MCF 10A (cell line): ENCODE data around the gene USHBP1. TPM values are rescaled to one million over a fixed set of nuclear protein-coding genes. Genes with fewer than 3 reads are reported as not detected.
"Not testable (repeated sequence)": the region's sequence is repeated elsewhere in the genome, so short reads cannot be mapped to it uniquely, and the experiment has no call there.

ENCODE experiments used
- BruUV-seq: library from RNA; stranded (reverse); fragments of 400-500 nt; replicated peaks from 2 replicates; lab custom pipeline; 2021; lab: Mats Ljungman, UMichigan
- CTCF ChIA-PET: fragments of 300-600 bp; sonication (Branson Sonifier 250); formaldehyde crosslinking; extraction: SDS; loops from one replicate; lab custom pipeline; 2021; ENCODE audit warnings: antibody characterized with exemption, inconsistent platforms; lab: Yijun Ruan, JAX
- POLR2A ChIA-PET: fragments of 300-600, 350-650 bp; sonication (Branson Sonifier 250); formaldehyde crosslinking; extraction: SDS; loops from one replicate; lab custom pipeline; 2020; ENCODE audit warnings: antibody characterized with exemption, inconsistent platforms; lab: Yijun Ruan, JAX
- DNase-seq: peaks from one replicate; pipeline ENCODE4 v3.0.0-alpha.2; 2018; ENCODE audit not compliant: unreplicated experiment
- H3K27ac Mint-ChIP-seq: one replicate; pipeline ENCODE4 v1.8.0; 2022; ENCODE audit warnings: mild to moderate bottlenecking, low read depth, mixed read lengths; ENCODE audit not compliant: unreplicated experiment
- H3K27me3 Mint-ChIP-seq: one replicate; pipeline ENCODE4 v1.8.0; 2022; ENCODE audit warnings: mixed read lengths; ENCODE audit not compliant: insufficient read depth, unreplicated experiment
- H3K36me3 Mint-ChIP-seq: one replicate; pipeline ENCODE4 v1.8.0; 2022; ENCODE audit warnings: mild to moderate bottlenecking, moderate library complexity, mixed read lengths; ENCODE audit not compliant: insufficient read depth, unreplicated experiment
- H3K4me1 Mint-ChIP-seq: one replicate; pipeline ENCODE4 v1.8.0; 2022; ENCODE audit warnings: mixed read lengths; ENCODE audit not compliant: insufficient read depth, unreplicated experiment
- H3K4me3 Mint-ChIP-seq: one replicate; pipeline ENCODE4 v1.8.0; 2022; ENCODE audit warnings: mild to moderate bottlenecking, moderate library complexity, mixed read lengths; ENCODE audit not compliant: unreplicated experiment
- H3K9me3 Mint-ChIP-seq: one replicate; pipeline ENCODE4 v1.8.0; 2022; ENCODE audit warnings: mixed read lengths; ENCODE audit not compliant: unreplicated experiment
- intact Hi-C: fragments of 100-400 bp; cut with micrococcal nuclease; formaldehyde crosslinking; loops from 2 replicates; pipeline ENCODE4 v1.14.1; 2022
- total RNA-seq: library from RNA; stranded (reverse); gene quantifications from 2 replicates; pipeline ENCODE4 v1.2.3, GENCODE V29; 2022
- TF ChIP-seq, protein P1 (sequence below): fragments of 200-600 bp; IDR thresholded peaks from one replicate; pipeline ENCODE4 v1.8.0; 2022; ENCODE audit warnings: antibody characterized with exemption, mild to moderate bottlenecking; ENCODE audit not compliant: unreplicated experiment

The USHBP1 gene
- total RNA-seq, 1 experiment from 2014 or later: not detected

DNA sequence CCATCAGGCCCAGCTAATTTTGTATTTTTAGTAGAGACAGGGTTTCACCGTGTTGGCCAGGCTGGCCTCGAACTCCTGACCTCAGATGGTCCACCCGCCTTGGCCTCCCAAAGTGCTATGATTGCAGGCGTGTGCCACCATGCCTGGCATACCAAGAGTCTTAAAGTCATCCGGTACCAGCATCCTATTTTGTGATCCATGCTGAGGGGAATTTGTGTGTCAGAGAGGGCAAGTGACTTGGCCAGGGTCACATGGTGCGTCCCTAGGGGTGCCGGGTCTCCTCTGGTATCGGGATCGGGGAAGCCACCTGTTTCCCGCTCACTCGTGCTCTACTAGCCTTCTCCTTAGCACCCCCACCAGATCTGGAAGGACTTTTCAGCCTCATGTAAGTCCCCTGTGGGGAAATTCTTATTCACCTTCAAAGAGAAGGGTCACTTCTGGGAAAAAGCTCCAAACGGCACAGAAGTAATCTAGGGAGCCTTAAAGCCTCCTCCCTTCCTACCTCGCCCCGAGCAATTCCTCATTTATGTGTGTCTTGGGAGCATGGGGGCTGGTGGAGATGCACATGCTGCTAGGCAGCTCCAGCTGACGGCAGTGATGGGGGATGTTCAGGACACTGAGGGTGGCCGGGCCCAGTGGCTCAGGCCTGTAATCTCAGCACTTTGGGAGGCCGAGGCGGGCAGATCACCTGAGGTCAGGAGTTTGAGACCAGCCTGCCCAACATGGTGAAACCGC, 11.1 kb upstream of the USHBP1 start:
- no peaks in the 10 kb centered on the region for H3K27me3 Mint-ChIP-seq
- ChIA-PET POLR2A (no interaction called here), CTCF (interaction anchor here (0.5 to 0.6 kb wide), 3 partner anchors 32 to 296 kb away, joined by 3 to 4 read pairs (median 3); no protein-coding TSS in a partner anchor)
- BruUV-seq: no TSS peak
- DNase-seq: no peak
- intact Hi-C loops: no loop called here
- TF ChIP-seq, protein P1, sequence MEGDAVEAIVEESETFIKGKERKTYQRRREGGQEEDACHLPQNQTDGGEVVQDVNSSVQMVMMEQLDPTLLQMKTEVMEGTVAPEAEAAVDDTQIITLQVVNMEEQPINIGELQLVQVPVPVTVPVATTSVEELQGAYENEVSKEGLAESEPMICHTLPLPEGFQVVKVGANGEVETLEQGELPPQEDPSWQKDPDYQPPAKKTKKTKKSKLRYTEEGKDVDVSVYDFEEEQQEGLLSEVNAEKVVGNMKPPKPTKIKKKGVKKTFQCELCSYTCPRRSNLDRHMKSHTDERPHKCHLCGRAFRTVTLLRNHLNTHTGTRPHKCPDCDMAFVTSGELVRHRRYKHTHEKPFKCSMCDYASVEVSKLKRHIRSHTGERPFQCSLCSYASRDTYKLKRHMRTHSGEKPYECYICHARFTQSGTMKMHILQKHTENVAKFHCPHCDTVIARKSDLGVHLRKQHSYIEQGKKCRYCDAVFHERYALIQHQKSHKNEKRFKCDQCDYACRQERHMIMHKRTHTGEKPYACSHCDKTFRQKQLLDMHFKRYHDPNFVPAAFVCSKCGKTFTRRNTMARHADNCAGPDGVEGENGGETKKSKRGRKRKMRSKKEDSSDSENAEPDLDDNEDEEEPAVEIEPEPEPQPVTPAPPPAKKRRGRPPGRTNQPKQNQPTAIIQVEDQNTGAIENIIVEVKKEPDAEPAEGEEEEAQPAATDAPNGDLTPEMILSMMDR: no peak
- no peaks in the 10 kb centered on the region for H3K4me1 Mint-ChIP-seq
- no peak overlapping the region for H3K4me3 Mint-ChIP-seq
- H3K36me3 Mint-ChIP-seq: peaks cover 62% of the 10 kb centered on the region
- no peaks in the 10 kb centered on the region for H3K9me3 Mint-ChIP-seq
- H3K27ac Mint-ChIP-seq: no peak overlapping the region

DNA sequence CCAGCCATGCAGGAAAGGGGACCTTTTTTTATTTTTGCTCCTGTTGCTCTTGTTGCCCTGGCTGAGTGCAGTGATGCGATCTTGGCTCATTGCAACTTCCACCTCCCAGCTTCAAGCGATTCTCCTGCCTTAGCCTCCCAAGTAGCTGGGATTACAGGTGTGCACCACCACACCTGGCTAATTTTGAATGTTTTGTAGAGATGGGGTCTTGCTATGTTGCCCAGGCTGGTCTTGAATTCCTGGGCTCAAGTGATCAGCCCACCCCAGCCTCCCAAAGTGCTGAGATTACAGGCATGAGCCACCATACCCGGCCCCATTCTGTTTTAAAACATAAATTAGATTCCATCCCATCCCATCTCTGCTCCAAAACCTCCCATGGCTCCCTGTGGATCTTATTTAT, 10.3 kb upstream of the USHBP1 start:
- H3K27ac Mint-ChIP-seq, intact Hi-C loops, POLR2A ChIA-PET, BruUV-seq, H3K4me1 Mint-ChIP-seq, DNase-seq, H3K27me3 Mint-ChIP-seq, H3K4me3 Mint-ChIP-seq, H3K9me3 Mint-ChIP-seq: not testable (repeated sequence)
- H3K36me3 Mint-ChIP-seq: peaks cover 69% of the 10 kb centered on the region
- CTCF ChIA-PET: interaction anchor here (0.6 kb wide), 1 partner anchor 296 kb away, joined by 3 read pairs; no protein-coding TSS in a partner anchor

DNA sequence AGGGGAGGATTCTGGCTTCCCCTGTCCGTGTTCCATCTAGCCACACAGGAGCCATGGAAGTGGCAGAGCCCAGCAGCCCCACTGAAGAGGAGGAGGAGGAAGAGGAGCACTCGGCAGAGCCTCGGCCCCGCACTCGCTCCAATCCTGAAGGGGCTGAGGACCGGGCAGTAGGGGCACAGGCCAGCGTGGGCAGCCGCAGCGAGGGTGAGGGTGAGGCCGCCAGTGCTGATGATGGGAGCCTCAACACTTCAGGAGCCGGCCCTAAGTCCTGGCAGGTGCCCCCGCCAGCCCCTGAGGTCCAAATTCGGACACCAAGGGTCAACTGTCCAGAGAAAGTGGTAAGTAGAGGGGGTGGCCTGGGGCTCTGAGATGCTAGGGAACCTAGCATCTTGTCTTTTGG, 4.2 kb upstream of the USHBP1 start:
- Mint-ChIP-seq H3K36me3 (peaks cover 50% of the 10 kb centered on the region), H3K27me3 (no peaks in the 10 kb centered on the region), H3K27ac (no peak overlapping the region)

GRCh38 chr19:17266975-17267788, 2.6 kb upstream of the USHBP1 start, which contains the start of gene BABAM1:
Gene BABAM1, plus strand, starts transcription at chr19:17267443. Its CDS starts 1,364 bp downstream, at chr19:17268807.
- Mint-ChIP-seq H3K27ac (peak within 1 kb of the TSS; percentile 93), H3K27me3 (no peaks in the 10 kb centered on the region), H3K4me3 (peak within 1 kb of the TSS; percentile 84), H3K4me1 (peaks cover 6% of the 10 kb centered on the region), H3K36me3 (peaks cover 41% of the 10 kb centered on the region), H3K9me3 (peaks cover 7% of the 10 kb centered on the region)
- BruUV-seq: no TSS peak
- ChIA-PET POLR2A (interaction anchor here (0.6 to 2.9 kb wide), 24 partner anchors 12 to 315 kb away, joined by 3 to 21 read pairs (median 6); partner anchors contain the start of genes ANKLE1, DDA1, MVB12A and MYO9B), CTCF (interaction anchor here (0.6 to 2.1 kb wide), 5 partner anchors 14 to 531 kb away, joined by 3 to 18 read pairs (median 5); partner anchors contain the start of gene ANKLE1)
- intact Hi-C loops: no loop called here
- TF ChIP-seq, protein P1: no peak
- DNase-seq: peak; percentile 99

More for the DNA sequence above, 4.2 kb upstream of the USHBP1 start:
- intact Hi-C loops: no loop called here
- Mint-ChIP-seq H3K4me1 (peaks cover 6% of the 10 kb centered on the region), H3K9me3 (peaks cover 7% of the 10 kb centered on the region), H3K4me3 (peak overlapping the region; percentile 84)
- no TSS peak for BruUV-seq
- TF ChIP-seq, protein P1: no peak
- ChIA-PET POLR2A (interaction anchor here (0.7 to 2.3 kb wide), 4 partner anchors 20 to 609 kb away, joined by 3 to 21 read pairs (median 5); no protein-coding TSS in a partner anchor), CTCF (no interaction called here)
- DNase-seq: no peak
